Right atrium auricular region (tissue), 2 donors: ENCODE data around the gene DRC3. TPM values are rescaled to one million over a fixed set of nuclear protein-coding genes. Genes with fewer than 3 reads are reported as not detected.

Experiments
- DNase-seq: peaks from one replicate; pipeline ENCODE4 v3.0.0-alpha.2; 2019; ENCODE audit warnings: low spot score
- H3K27ac ChIP-seq, 2 donors: fragments of 200-600 bp; sonication (generic); 1 replicate in 1 of 2; 2 replicates in 1 of 2; pipeline ENCODE4 v1.5.1; 2016 to 2019
- H3K27me3 ChIP-seq, 2 donors: fragments of 200-600 bp; sonication (generic); one replicate each; pipeline versions ENCODE4 v1.5.1 to v1.6.0; 2017 to 2019
- H3K36me3 ChIP-seq: fragments of 200-600 bp; sonication (generic); one replicate; pipeline ENCODE4 v1.5.1; 2016
- H3K4me1 ChIP-seq, 2 donors: fragments of 200-600 bp; sonication (generic); one replicate each; pipeline versions ENCODE4 v1.5.1 to v1.6.0; 2017 to 2019
- H3K4me3 ChIP-seq, 2 donors: fragments of 200-600 bp; sonication (generic); 1 replicate in 1 of 2; 2 replicates in 1 of 2; pipeline ENCODE4 v1.5.1; 2017 to 2019; ENCODE audit warnings: mild to moderate bottlenecking in 1 of 2, moderate library complexity in 1 of 2
- H3K9me3 ChIP-seq, 2 donors: fragments of 200-600 bp; sonication (generic); one replicate each; pipeline ENCODE4 v1.5.1; 2019
- total RNA-seq, 2 donors: library from RNA; depleted of rRNA; stranded (reverse); fragments of >200 nt; gene quantifications; one replicate each; pipeline ENCODE4 v1.1.0, GENCODE V29; 2016
- TF ChIP-seq, protein P1 (sequence below), 2 donors: fragments of 200-600 bp; sonication (generic); IDR thresholded peaks; one replicate each; pipeline ENCODE4 v1.5.1; 2019; ENCODE audit warnings: antibody characterized with exemption in 2 of 2

The DRC3 gene
- total RNA-seq, 2 donors from 2014 or later, result 0.94 to 1.7 TPM

DNA sequence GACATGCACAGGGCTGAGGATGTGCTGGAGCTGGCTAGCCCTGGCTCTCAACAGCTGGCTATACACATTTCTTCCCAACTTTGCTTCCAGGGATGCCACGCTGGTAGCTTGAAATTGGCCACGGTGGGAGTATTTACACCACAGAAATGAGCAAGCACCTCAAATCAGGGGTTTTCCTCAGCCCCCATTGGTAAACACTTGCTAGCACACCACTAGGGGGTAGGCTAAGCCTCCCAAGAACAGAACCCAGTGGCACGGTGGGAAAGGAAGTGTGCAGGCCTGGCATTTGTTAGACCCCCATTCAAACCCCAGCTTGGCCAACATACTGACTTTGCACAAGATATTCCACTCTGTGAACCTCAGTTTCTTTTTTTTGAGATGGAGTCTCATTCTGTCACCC lies 12.9 kb downstream of the DRC3 start:
- TF ChIP-seq, protein P1, sequence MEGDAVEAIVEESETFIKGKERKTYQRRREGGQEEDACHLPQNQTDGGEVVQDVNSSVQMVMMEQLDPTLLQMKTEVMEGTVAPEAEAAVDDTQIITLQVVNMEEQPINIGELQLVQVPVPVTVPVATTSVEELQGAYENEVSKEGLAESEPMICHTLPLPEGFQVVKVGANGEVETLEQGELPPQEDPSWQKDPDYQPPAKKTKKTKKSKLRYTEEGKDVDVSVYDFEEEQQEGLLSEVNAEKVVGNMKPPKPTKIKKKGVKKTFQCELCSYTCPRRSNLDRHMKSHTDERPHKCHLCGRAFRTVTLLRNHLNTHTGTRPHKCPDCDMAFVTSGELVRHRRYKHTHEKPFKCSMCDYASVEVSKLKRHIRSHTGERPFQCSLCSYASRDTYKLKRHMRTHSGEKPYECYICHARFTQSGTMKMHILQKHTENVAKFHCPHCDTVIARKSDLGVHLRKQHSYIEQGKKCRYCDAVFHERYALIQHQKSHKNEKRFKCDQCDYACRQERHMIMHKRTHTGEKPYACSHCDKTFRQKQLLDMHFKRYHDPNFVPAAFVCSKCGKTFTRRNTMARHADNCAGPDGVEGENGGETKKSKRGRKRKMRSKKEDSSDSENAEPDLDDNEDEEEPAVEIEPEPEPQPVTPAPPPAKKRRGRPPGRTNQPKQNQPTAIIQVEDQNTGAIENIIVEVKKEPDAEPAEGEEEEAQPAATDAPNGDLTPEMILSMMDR (IDR thresholded peaks at IDR 0.05), result no peak
- H3K27me3 ChIP-seq, result no peaks in the 10 kb centered on the region
- no peaks in the 10 kb centered on the region for H3K9me3 ChIP-seq
- H3K4me1 ChIP-seq, result no peaks in the 10 kb centered on the region
- no peak overlapping the region for H3K4me3 ChIP-seq
- no peak for DNase-seq
- no peaks in the 10 kb centered on the region for H3K36me3 ChIP-seq
- no peak overlapping the region for H3K27ac ChIP-seq

DNA sequence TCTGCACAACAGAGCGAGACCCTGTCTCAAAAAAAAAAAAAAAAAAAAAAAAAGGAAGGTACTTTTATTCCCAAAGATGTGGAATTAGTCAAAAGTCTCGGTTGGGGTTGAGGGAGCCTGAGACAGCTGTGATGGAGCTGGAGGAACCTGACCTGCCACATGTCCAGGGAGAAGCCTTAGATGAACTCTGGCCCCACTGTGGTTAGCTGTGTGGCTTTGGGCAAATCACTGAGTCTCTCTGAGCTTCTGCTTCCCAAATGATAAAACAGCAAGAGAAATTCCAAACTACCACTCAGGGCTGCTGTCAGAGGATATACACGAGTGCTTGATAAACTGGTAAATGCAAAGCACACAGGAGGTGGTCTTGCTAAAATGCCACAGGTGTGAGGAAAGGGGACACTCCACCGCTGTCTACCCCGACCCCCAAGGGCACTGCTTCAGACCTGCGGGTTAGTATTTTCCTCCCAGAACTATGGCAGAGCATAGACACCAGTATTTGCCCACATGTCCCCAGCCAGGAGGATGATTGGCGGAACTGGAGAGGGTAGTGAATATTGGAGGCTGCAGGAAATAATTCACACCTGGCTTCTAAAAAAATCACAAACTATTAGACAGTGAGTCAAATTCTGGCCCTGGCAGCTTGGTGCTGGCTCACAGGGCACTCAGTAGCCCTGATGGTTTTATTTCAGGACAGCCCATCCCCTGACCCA lies 14.7 kb downstream of the DRC3 start:
- TF ChIP-seq, protein P1 (IDR thresholded peaks at IDR 0.05), result no peak
- Histone ChIP-seq H3K36me3 (no peaks in the 10 kb centered on the region), H3K9me3 (no peaks in the 10 kb centered on the region), H3K4me1 (no peaks in the 10 kb centered on the region), H3K27ac (no peak overlapping the region), H3K4me3 (no peak overlapping the region), H3K27me3 (no peaks in the 10 kb centered on the region)
- DNase-seq, result no peak

DNA sequence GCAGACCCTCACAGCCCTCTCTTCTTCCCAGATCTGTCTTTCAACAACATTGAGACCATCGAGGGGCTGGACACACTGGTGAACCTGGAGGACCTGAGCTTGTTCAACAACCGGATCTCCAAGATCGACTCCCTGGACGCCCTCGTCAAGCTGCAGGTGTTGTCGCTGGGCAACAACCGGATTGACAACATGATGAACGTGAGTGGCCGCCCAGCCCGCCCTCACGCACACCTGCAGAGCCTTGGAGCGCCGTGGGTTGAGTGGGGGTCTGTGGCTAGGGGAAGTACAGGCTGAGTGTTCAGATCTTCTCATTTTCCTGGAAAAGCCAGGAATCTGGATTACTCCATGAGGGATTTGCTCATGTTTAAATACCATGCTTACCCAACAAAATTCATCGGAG lies 15.2 kb downstream of the DRC3 start:
- Histone ChIP-seq H3K36me3 (no peaks in the 10 kb centered on the region), H3K9me3 (no peaks in the 10 kb centered on the region), H3K4me3 (no peak overlapping the region), H3K27ac (no peak overlapping the region), H3K4me1 (no peaks in the 10 kb centered on the region), H3K27me3 (no peaks in the 10 kb centered on the region)
- no peak for DNase-seq
- TF ChIP-seq, protein P1 (IDR thresholded peaks at IDR 0.05), result no peak

DNA sequence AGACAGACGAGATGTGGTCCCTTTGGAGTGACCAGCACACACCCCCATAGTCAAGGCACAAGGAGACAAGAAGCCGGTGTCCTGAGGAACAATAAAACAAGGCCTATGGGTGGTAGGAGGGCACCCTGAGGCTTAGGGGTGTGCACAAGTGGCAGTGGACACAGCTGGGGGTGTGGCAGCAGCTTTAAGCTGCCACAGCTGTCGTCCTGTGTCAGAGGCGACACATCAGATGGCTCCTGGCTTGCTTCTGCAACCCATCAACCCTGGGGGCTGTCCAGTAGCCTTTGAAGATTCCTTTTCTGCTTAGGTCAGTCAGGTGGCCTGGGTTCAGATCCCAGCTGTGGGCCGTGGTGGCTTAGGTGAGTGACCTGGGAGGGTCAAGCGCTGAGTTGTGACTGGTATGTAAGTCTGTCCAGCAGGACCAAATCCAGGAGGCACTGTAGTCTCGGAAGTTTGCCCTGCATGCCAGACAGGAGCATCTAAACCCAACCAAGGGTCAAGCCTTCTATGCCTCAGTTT lies 15.8 kb downstream of the DRC3 start:
- H3K27me3 ChIP-seq, result no peaks in the 10 kb centered on the region
- H3K4me1 ChIP-seq, result no peaks in the 10 kb centered on the region
- H3K27ac ChIP-seq, result no peak overlapping the region
- no peaks in the 10 kb centered on the region for H3K9me3 ChIP-seq
- H3K4me3 ChIP-seq, result no peak overlapping the region
- TF ChIP-seq, protein P1 (IDR thresholded peaks at IDR 0.05), result no peak
- no peaks in the 10 kb centered on the region for H3K36me3 ChIP-seq
- no peak for DNase-seq

DNA sequence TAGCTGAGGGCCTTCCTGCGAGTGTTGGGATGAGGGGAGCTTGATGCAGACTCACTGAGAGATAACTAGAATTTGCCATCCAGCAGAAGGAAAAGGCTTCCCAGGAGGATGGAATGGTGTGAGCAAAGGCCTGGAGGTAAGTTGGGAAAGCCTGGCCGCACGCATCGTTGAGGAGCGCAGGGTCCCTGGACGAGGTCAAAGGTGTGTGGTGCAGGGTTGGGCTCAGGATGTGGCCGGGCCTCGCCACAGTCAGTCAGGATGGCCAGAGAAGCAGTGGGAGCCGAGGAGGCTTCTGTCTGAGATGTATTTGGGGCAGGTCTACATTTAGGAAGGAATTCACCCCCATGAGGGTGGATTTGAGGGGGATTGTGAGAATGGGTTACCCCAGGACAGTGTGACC lies 16.4 kb downstream of the DRC3 start:
- TF ChIP-seq, protein P1 (IDR thresholded peaks at IDR 0.05), result no peak
- H3K36me3 ChIP-seq, result no peaks in the 10 kb centered on the region

DNA sequence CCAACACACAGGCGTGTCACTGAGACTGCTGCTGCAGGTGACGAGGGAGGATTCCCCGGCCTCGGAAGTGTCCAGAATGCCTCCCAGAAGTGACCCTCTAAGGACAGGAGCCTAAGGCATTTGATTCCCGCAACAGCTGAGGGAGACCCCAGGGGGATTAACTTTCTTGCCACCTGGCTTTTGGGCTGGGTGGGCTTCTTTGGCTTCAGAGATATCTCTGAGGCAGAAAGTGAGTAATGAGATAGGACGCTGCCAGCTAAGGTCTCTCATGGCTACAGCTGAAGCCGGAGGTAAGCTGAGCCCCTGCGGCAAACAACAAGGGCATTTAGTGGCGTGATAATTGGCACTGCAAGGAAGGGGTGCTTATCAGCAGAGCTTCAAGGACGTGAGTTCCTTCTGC lies 17.0 kb downstream of the DRC3 start:
- Histone ChIP-seq H3K36me3 (no peaks in the 10 kb centered on the region), H3K4me3 (no peak overlapping the region), H3K9me3 (no peaks in the 10 kb centered on the region), H3K27me3 (no peaks in the 10 kb centered on the region), H3K27ac (no peak overlapping the region), H3K4me1 (peaks cover 0 to 5% of the 10 kb centered on the region in 2 donors)
- no peak for DNase-seq
- TF ChIP-seq, protein P1 (IDR thresholded peaks at IDR 0.05), result no peak

More for the DNA sequence above, 16.4 kb downstream of the DRC3 start:
- H3K9me3 ChIP-seq, result no peaks in the 10 kb centered on the region
- H3K4me3 ChIP-seq, result no peak overlapping the region
- DNase-seq, result no peak
- H3K27me3 ChIP-seq, result no peaks in the 10 kb centered on the region
- no peak overlapping the region for H3K27ac ChIP-seq
- peaks cover 0 to under 1% of the 10 kb centered on the region in 2 donors for H3K4me1 ChIP-seq
